Measurements from ENCODE around the gene ATRIP.

- no peak for TF ChIP-seq CTCF (conservative IDR thresholded peaks at IDR 0.05; ENCODE audit: low read depth, low read length)
- TF ChIP-seq EZH2 (IDR thresholded peaks at IDR 0.05; ENCODE audit: low read length, unreplicated experiment), result no peak
Measured at GRCh38 chr3:48446425-48447193, at the start of gene ATRIP.

Measured in PC-3 (cell line).